HG02981 (cell line): ENCODE results near the gene SNCA.

ENCODE experiments used
- ATAC-seq: cut with Tn5 transposase; IDR thresholded peaks from one replicate; pipeline ENCODE4 v1.9.1; 2021; ENCODE audit warnings: mild to moderate bottlenecking, moderate library complexity; ENCODE audit not compliant: unreplicated experiment

The SNCA gene

GRCh38 chr4:89820010-89820409 is 17.0 kb downstream of the SNCA start:
- ATAC-seq = no peak

- no peak for ATAC-seq
Measured at GRCh38 chr4:89814362-89814761, 22.6 kb downstream of the SNCA start.

- no peak for ATAC-seq
Measured at GRCh38 chr4:89813197-89813596, 23.8 kb downstream of the SNCA start.

GRCh38 chr4:89807441-89808140 is 29.4 kb downstream of the SNCA start:
- ATAC-seq = no peak

GRCh38 chr4:89805297-89805696 is 31.7 kb downstream of the SNCA start:
- ATAC-seq = no peak

- no peak for ATAC-seq
Measured at GRCh38 chr4:89803915-89804314, 33.0 kb downstream of the SNCA start.

- no peak for ATAC-seq
Measured at GRCh38 chr4:89803036-89803435, 33.9 kb downstream of the SNCA start.

GRCh38 chr4:89800527-89801103 is 36.3 kb downstream of the SNCA start:
- no peak for ATAC-seq

GRCh38 chr4:89800012-89800516 is 36.9 kb downstream of the SNCA start:
- no peak for ATAC-seq

- no peak for ATAC-seq
Measured at GRCh38 chr4:89799071-89799470, 37.9 kb downstream of the SNCA start.

- no peak for ATAC-seq
Measured at GRCh38 chr4:89797117-89797516, 39.8 kb downstream of the SNCA start.

- no peak for ATAC-seq
Measured at GRCh38 chr4:89788206-89789072, 48.5 kb downstream of the SNCA start.

- no peak for ATAC-seq
Measured at GRCh38 chr4:89784686-89785231, 52.2 kb downstream of the SNCA start.

GRCh38 chr4:89781321-89781720 is 55.6 kb downstream of the SNCA start:
- no peak for ATAC-seq

- ATAC-seq = no peak
Measured at GRCh38 chr4:89773805-89774204, 63.2 kb downstream of the SNCA start.

- ATAC-seq = no peak
Measured at GRCh38 chr4:89769856-89770255, 67.1 kb downstream of the SNCA start.

GRCh38 chr4:89767924-89768323 is 69.0 kb downstream of the SNCA start:
- no peak for ATAC-seq

- no peak for ATAC-seq
Measured at GRCh38 chr4:89765966-89766365, 71.0 kb downstream of the SNCA start.

- no peak for ATAC-seq
Measured at GRCh38 chr4:89765528-89765927, 71.4 kb downstream of the SNCA start.

GRCh38 chr4:89762311-89762710 is 74.7 kb downstream of the SNCA start:
- no peak for ATAC-seq

GRCh38 chr4:89759426-89759825 is 77.5 kb downstream of the SNCA start:
- ATAC-seq = no peak
